GM19395 (cell line): ENCODE results near the gene ACADVL.

Experiments
- ATAC-seq: cut with Tn5 transposase; IDR thresholded peaks from one replicate; pipeline ENCODE4 v1.9.1; 2021; ENCODE audit warnings: mild to moderate bottlenecking, moderate library complexity; ENCODE audit not compliant: unreplicated experiment

The ACADVL gene

DNA sequence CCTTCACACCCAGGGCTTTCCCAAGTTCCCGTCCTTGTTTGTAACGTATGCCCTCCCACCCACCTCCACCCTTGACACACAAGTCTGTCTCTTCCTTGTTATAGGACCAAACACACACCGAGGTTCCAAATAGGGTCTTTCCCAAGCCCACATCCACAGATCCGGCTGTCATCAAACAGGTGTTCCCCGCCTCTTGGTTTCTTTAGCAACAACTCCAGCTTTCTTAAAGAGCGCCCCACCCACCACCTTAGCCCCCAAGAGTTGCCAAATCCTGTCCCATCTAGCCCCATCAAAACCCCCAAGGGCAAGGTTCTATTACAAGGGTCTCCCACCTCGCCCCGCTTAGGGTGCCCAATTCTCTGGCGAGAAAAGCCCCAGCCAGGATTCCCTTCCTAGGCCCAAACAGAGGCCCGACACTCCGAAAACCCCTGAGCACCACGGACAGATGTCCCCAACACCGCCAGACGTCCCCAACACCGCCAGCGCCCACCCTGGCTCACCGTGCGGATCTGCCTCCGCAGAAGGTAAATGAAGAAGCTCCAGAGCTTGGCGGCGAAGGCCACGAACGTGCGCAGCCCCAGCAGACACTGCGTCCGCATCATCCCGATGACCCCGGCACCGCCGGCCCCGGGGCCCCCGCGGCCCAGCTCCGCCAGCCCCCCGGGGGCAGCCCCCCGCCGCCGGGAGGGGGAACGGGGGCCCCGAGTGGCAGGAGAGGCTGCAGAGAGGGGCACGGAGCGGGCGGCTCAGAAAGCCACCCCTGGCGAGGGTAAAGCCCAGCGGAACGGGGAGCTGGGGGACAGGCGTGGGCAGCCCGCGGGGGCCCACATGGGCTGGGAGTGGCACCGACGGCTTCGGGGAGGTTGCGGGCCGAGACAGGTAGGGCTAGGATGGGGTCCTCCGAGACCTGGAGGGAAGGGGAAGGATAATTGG is 31.2 kb downstream of the ACADVL start:
- ATAC-seq = no peak

GRCh38 chr17:7251661-7252175 is 32.0 kb downstream of the ACADVL start, which contains the start of gene CTDNEP1:
Gene CTDNEP1 (minus strand): TSS chr17:7251734. CDS start chr17:7251296, 438 bp downstream.
- ATAC-seq = peak; percentile 90

DNA sequence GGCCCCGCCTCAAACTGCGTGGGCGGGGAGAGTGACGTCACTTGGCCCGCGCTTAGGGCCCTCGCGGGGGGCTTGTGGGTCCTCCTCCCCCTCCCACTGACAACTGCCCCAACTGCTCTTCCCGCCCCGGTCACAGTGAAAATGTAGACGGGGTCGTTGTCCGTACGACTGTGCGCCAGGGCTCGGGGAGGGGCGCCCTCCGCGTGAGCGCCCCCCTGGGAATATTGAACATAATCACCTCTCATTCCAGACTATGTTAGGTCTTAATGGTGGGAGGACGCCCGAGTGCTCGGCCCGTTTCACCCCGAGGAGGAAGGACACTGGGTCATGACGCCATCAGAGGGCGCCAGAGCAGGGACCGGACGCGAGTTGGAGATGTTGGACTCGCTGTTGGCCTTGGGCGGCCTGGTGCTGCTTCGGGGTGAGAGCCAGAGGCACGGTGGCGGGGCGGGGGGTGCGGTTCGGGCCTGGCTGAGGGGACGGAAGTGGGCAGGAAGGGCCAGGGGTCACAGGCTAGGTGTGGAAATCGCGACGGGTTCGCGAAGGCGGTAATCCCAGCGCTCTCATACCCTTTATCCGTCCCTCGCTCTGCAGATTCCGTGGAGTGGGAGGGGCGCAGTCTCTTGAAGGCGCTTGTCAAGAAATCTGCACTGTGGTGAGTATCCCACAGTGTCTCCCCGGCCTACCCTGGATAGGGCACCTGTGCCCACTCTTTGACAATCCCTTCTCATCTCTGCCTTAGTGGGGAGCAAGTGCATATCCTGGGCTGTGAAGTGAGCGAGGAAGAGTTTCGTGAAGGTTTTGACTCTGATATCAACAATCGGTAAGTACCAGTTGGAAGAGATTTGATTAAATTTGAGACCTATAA is 32.7 kb downstream of the ACADVL start, which contains the start of gene ELP5:
Gene ELP5 (plus strand): TSS at position 40 of the 868 bp plus-strand sequence. CDS start 336 bp downstream, at position 376.
- peak; percentile 50 for ATAC-seq

DNA sequence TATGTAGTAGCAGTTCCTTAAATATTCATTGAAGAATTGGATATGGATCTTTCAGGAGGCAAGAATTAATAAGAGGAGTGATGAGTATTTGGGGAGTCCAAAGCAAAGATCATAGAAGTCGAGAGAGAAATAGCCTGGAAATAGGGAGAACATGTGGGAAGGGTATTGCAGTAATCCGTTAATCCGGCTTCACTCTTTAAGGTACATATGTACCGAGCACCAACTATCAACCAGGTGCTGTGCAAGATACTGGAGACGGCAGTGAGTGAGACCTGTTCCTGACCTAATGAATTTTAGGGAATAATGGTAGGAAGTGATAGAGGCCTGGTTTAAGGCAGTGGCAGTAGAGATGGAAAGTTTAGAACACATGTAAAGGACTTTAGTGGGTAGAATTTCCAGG is 33.3 kb downstream of the ACADVL start:
- no peak for ATAC-seq

GRCh38 chr17:7254511-7254910 is 34.8 kb downstream of the ACADVL start:
- no peak for ATAC-seq

GRCh38 chr17:7256766-7257456 is 37.2 kb downstream of the ACADVL start:
- no peak for ATAC-seq

GRCh38 chr17:7258731-7259554 is 39.2 kb downstream of the ACADVL start:
- ATAC-seq = no peak

GRCh38 chr17:7259555-7259889 is 39.8 kb downstream of the ACADVL start:
- no peak for ATAC-seq

GRCh38 chr17:7260151-7260550 is 40.4 kb downstream of the ACADVL start:
- no peak for ATAC-seq

DNA sequence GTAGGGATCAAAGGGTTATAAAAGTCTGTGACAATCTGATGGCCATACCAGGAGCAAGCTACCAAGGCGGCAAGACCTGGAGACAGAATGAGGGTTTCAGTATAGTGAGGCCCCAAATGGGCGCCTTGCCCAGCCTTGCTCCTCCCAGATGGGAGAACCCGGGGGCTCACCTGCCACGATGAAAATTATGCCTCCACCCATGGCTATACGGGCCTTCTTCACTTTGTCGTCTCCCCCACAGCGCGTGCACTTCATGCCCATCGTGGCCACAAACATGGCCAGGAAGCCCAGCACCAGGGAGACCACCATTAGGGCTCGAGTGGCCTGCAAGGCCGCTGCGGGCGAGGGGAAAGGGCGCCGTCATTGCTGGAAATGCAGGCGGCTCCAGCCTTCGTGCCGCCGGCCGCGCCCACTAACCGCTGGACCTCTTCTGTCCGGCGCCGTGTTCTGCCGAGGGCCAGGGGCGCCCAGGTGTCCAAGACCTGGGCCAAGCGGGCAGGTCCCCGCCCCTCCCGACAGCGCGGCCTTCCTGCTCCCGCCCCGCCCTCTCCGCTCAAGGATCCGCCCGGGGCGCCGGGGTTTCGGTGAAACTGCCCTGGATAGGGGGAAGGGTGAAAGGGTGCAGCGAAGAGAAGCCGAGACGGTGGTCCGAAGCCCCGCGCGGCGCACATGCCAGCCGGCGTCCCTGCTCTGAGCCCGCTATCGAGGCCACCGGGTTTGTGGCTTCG is 41.1 kb downstream of the ACADVL start:
- no peak for ATAC-seq

- no peak for ATAC-seq
Measured at GRCh38 chr17:7261379-7262191, 41.8 kb downstream of the ACADVL start.

GRCh38 chr17:7262192-7262934 is 42.6 kb downstream of the ACADVL start, which contains the start of gene CLDN7:
Gene CLDN7 (minus strand): TSS chr17:7262478. CDS start chr17:7262043, 435 bp downstream.
- no peak for ATAC-seq

- no peak for ATAC-seq
Measured at GRCh38 chr17:7262935-7263800, 43.4 kb downstream of the ACADVL start.

DNA sequence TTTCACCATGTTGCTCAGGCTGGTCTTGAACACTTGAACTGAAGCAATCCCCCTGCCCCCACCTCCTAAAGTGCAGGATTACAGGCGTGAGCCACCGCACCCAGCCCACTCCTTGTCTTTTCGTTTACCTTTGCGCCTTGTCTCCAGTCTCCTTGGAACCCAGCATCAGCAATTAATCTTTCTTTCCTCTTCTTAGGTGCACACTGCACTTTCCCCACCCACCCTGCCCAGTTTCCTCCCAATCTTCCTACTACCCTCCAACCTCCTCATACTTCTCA is 44.0 kb downstream of the ACADVL start:
- no peak for ATAC-seq

- no peak for ATAC-seq
Measured at GRCh38 chr17:7266784-7267183, 47.0 kb downstream of the ACADVL start.
